ENCODE data around the gene ZG16.

- TF ChIP-seq REST (IDR thresholded peaks at IDR 0.05; ENCODE audit: low read depth) (no peak), TAF1 (IDR thresholded peaks at IDR 0.05; ENCODE audit: low read depth) (no peak), CREB1 (IDR thresholded peaks at IDR 0.05; ENCODE audit: low read depth) (no peak), TEAD4 (IDR thresholded peaks at IDR 0.05) (no peak), ZBTB7A (IDR thresholded peaks at IDR 0.05; ENCODE audit: low read depth) (no peak)
- TF ChIP-seq, protein P1, sequence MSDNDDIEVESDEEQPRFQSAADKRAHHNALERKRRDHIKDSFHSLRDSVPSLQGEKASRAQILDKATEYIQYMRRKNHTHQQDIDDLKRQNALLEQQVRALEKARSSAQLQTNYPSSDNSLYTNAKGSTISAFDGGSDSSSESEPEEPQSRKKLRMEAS (IDR thresholded peaks at IDR 0.05), result no peak
Observed at GRCh38 chr16:29815032-29815721, 37.1 kb downstream of the ZG16 start.
